HCT116 (cell line): ENCODE results near the gene KANSL1. TPM values are rescaled to one million over a fixed set of nuclear protein-coding genes. Genes with fewer than 3 reads are reported as not detected.

ENCODE experiments used
- ATAC-seq: fragments of 200-7000 bp; cut with Tn5 transposase; 2 replicates; pipeline ENCODE4 v1.9.1; 2020; ENCODE audit warnings: mild to moderate bottlenecking, moderate library complexity
- BruUV-seq: library from RNA; stranded (reverse); fragments of 400-500 nt; replicated peaks from 2 replicates; lab custom pipeline; 2021; lab: Mats Ljungman, UMichigan
- CTCF ChIA-PET: fragments of 300-600 bp; sonication (Branson Sonifier 250); formaldehyde crosslinking; loops from one replicate; lab custom pipeline; 2021; ENCODE audit warnings: antibody characterized with exemption; lab: Charles Lee
- POLR2A ChIA-PET: fragments of 300-600, 350-600 bp; sonication (Branson Sonifier 250); formaldehyde crosslinking; loops from one replicate; lab custom pipeline; 2021; ENCODE audit warnings: antibody characterized with exemption; lab: Charles Lee
- RAD21 ChIA-PET, 2 experiments: fragments of 300-600 bp; sonication (Branson Sonifier 250); formaldehyde crosslinking; loops; one replicate each; lab custom pipeline; 2023; ENCODE audit warnings: low total read pairs in 2 of 2; ENCODE audit not compliant: uncharacterized antibody in 2 of 2, unreplicated experiment in 2 of 2, low non-redundant PET in 1 of 2; lab: Charles Lee
- DNase-seq: peaks from one replicate; pipeline ENCODE4 v3.0.0-alpha.2; 2010; ENCODE audit warnings: low read depth, low spot score
- H2AFZ ChIP-seq: fragments of 200-600 bp; shearing (Covaris generic), sonication (generic); 2 replicates; pipeline ENCODE4 v1.6.1; 2017; ENCODE audit warnings: low read depth, mixed run types, mixed read lengths, antibody characterized with exemption, low read length; ENCODE audit not compliant: poor library complexity, severe bottlenecking
- H3K27ac ChIP-seq: 2 replicates; pipeline ENCODE4 v1.5.1; 2012; ENCODE audit warnings: low read depth, low read length
- H3K27me3 ChIP-seq: fragments of 200-600 bp; sonication (generic); 2 replicates; pipeline ENCODE4 v1.6.1; 2016; ENCODE audit warnings: mixed run types, low read length, mixed read lengths; ENCODE audit not compliant: insufficient read depth
- H3K36me3 ChIP-seq, 2 experiments: fragments of 200-500 bp in 1 of 2; fragments of 200-600 bp in 1 of 2; sonication (Bioruptor generic) in 1 of 2; sonication (generic) in 1 of 2; 2 replicates each; pipeline versions ENCODE4 v1.5.1 to v1.6.1; 2014 to 2016; ENCODE audit warnings: low read length in 2 of 2, inconsistent platforms in 1 of 2, mixed read lengths in 1 of 2, mixed run types in 1 of 2; ENCODE audit not compliant: insufficient read depth in 2 of 2, control insufficient read depth in 1 of 2
- H3K4me1 ChIP-seq, 2 experiments: fragments of 200-600 bp in 1 of 2; sonication (generic) in 1 of 2; 2 replicates each; pipeline versions ENCODE4 v1.5.1 to v1.6.1; 2012 to 2017; ENCODE audit warnings: low read length in 2 of 2, inconsistent platforms in 1 of 2, mild to moderate bottlenecking in 1 of 2, mixed read lengths in 1 of 2, mixed run types in 1 of 2, moderate library complexity in 1 of 2; ENCODE audit not compliant: insufficient read depth in 2 of 2, control insufficient read depth in 1 of 2
- H3K4me2 ChIP-seq: fragments of 200-600 bp; sonication (generic); 2 replicates; pipeline ENCODE4 v1.6.1; 2017; ENCODE audit warnings: mixed run types, low read length, mixed read lengths
- H3K4me3 ChIP-seq, 2 experiments: fragments of 200-600 bp in 1 of 2; sonication (generic) in 1 of 2; replicated peaks in 1 of 2; 2 replicates each; pipeline ENCODE4 v1.5.1; 2011 to 2016; ENCODE audit warnings: low read length in 2 of 2, control low read depth in 1 of 2, low read depth in 1 of 2, mild to moderate bottlenecking in 1 of 2, mixed read lengths in 1 of 2, mixed run types in 1 of 2
- H3K79me2 ChIP-seq: fragments of 200-600 bp; sonication (generic); 2 replicates; pipeline ENCODE4 v1.6.1; 2017; ENCODE audit warnings: mild to moderate bottlenecking, mixed run types, low read length, moderate library complexity, mixed read lengths; ENCODE audit not compliant: insufficient read depth
- H3K9ac ChIP-seq: fragments of 200-600 bp; sonication (generic); 2 replicates; pipeline ENCODE4 v1.6.1; 2016; ENCODE audit warnings: low read length, mixed read lengths
- H3K9me2 ChIP-seq: fragments of 200-600 bp; sonication (generic), shearing (Covaris generic); 2 replicates; pipeline ENCODE4 v1.6.1; 2017; ENCODE audit warnings: mixed run types, mild to moderate bottlenecking, moderate library complexity; ENCODE audit not compliant: insufficient read depth
- H3K9me3 ChIP-seq, 2 experiments: fragments of 200-500 bp in 1 of 2; fragments of 200-600 bp in 1 of 2; sonication (Bioruptor generic) in 1 of 2; sonication (generic) in 1 of 2; 2 replicates each; pipeline ENCODE4 v1.6.1; 2014 to 2017; ENCODE audit warnings: low read length in 2 of 2, mixed read lengths in 2 of 2, inconsistent platforms in 1 of 2, low read depth in 1 of 2, mild to moderate bottlenecking in 1 of 2, mixed run types in 1 of 2, moderate library complexity in 1 of 2; ENCODE audit not compliant: control insufficient read depth in 1 of 2, insufficient read depth in 1 of 2
- H4K20me1 ChIP-seq: fragments of 200-600 bp; sonication (generic), shearing (Covaris generic); 2 replicates; pipeline ENCODE4 v1.6.1; 2017; ENCODE audit warnings: mixed run types, mild to moderate bottlenecking, moderate library complexity; ENCODE audit not compliant: insufficient read depth
- ATF3 ChIP-seq: IDR thresholded peaks from 2 replicates; pipeline ENCODE4 v1.6.1; 2012
- CBX3 ChIP-seq: IDR thresholded peaks from 2 replicates; pipeline ENCODE4 v1.6.1; 2012; ENCODE audit warnings: low read depth
- CEBPB ChIP-seq: IDR thresholded peaks from 2 replicates; pipeline ENCODE4 v1.6.1; 2012; ENCODE audit warnings: low read depth
- CTCF ChIP-seq, 3 experiments: fragments of 200-600 bp in 1 of 3; sonication (generic) in 1 of 3; IDR thresholded peaks in 2 of 3; conservative IDR thresholded peaks in 1 of 3; 2 replicates each; pipeline ENCODE4 v1.5.1; 2012 to 2017; ENCODE audit warnings: low read depth in 2 of 3, low read length in 2 of 3, antibody characterized with exemption in 1 of 3, borderline replicate concordance in 1 of 3, control low read depth in 1 of 3, mild to moderate bottlenecking in 1 of 3, mixed read lengths in 1 of 3, mixed run types in 1 of 3, moderate library complexity in 1 of 3; ENCODE audit not compliant: insufficient read depth in 1 of 3
- ELF1 ChIP-seq: IDR thresholded peaks from 2 replicates; pipeline ENCODE4 v1.6.1; 2012; ENCODE audit warnings: low read depth, borderline replicate concordance
- EZH2 ChIP-seq: fragments of 200-600 bp; sonication (generic); IDR thresholded peaks from 2 replicates; pipeline ENCODE4 v1.6.1; 2017; ENCODE audit warnings: antibody characterized with exemption, mixed run types
- EZH2phosphoT487 ChIP-seq: fragments of 200-600 bp; IDR thresholded peaks from 2 replicates; pipeline ENCODE4 v1.6.1; 2018; ENCODE audit warnings: antibody characterized with exemption, borderline replicate concordance
- FOSL1 ChIP-seq: IDR thresholded peaks from 2 replicates; pipeline ENCODE4 v1.6.1; 2012; ENCODE audit warnings: low read depth
- JUND ChIP-seq: IDR thresholded peaks from 2 replicates; pipeline ENCODE4 v1.6.1; 2012
- MAX ChIP-seq: IDR thresholded peaks from 2 replicates; pipeline ENCODE4 v1.6.1; 2012
- POLR2A ChIP-seq: IDR thresholded peaks from 2 replicates; pipeline ENCODE4 v1.7.0; 2011; ENCODE audit warnings: borderline replicate concordance; ENCODE audit not compliant: insufficient read depth, insufficient read length; ENCODE audit errors: extremely low read depth
- POLR2AphosphoS5 ChIP-seq: IDR thresholded peaks from 2 replicates; pipeline ENCODE4 v1.6.1; 2011; ENCODE audit warnings: mild to moderate bottlenecking, low read depth, low read length, moderate library complexity
- RAD21 ChIP-seq: IDR thresholded peaks from 2 replicates; pipeline ENCODE4 v1.6.1; 2012; ENCODE audit warnings: low read depth, mild to moderate bottlenecking
- SRF ChIP-seq: IDR thresholded peaks from 2 replicates; pipeline ENCODE4 v1.6.1; 2012; ENCODE audit warnings: low read depth
- YY1 ChIP-seq: IDR thresholded peaks from 2 replicates; pipeline ENCODE4 v1.6.1; 2011; ENCODE audit warnings: low read length, low read depth, moderate library complexity, mild to moderate bottlenecking; ENCODE audit not compliant: insufficient replicate concordance; ENCODE audit errors: extremely low read depth
- ZBTB33 ChIP-seq: IDR thresholded peaks from 2 replicates; pipeline ENCODE4 v1.6.1; 2011; ENCODE audit warnings: mild to moderate bottlenecking, low read length, moderate library complexity; ENCODE audit not compliant: insufficient replicate concordance; ENCODE audit errors: extremely low read depth
- ZFX ChIP-seq: fragments of 450-650 bp; IDR thresholded peaks from 2 replicates; pipeline ENCODE4 v1.6.1; 2017
- ZNF274 ChIP-seq: fragments of 200-500 bp; sonication (Bioruptor generic); IDR thresholded peaks from 2 replicates; pipeline ENCODE4 v1.6.1; 2014; ENCODE audit warnings: mild to moderate bottlenecking, low read depth, low read length, inconsistent platforms
- intact Hi-C: fragments of 100-400 bp; cut with micrococcal nuclease; formaldehyde crosslinking; loops from 2 replicates; pipeline ENCODE4 v1.10.0; 2022
- total RNA-seq: library from RNA; stranded (reverse); gene quantifications from one replicate; pipeline ENCODE4 v1.2.1, GENCODE V29; 2021; ENCODE audit not compliant: unreplicated experiment

The KANSL1 gene
- total RNA-seq, 1 experiment from 2014 or later: 77.5 TPM

- Histone ChIP-seq H3K79me2 (no peaks in the 10 kb centered on the region), H3K4me1 (no peaks in the 10 kb centered on the region), H2AFZ (no peak overlapping the region), H3K27ac (no peak overlapping the region), H3K4me2 (no peak overlapping the region), H3K9me3 (no peaks in the 10 kb centered on the region), H3K36me3 (no peaks in the 10 kb centered on the region), H3K9me2 (no peaks in the 10 kb centered on the region), H3K4me3 (no peak overlapping the region)
- POLR2A ChIA-PET: no interaction called here
- RAD21 ChIA-PET: no interaction called here
- CTCF ChIA-PET: no interaction called here
- TF ChIP-seq YY1 (no peak), ZFX (no peak), POLR2AphosphoS5 (no peak), FOSL1 (no peak), CTCF (IDR thresholded peaks at IDR 0.05 in 2 of 3, conservative IDR thresholded peaks at IDR 0.05 in 1 of 3; ENCODE audit: borderline replicate concordance in 1 of 3, insufficient read depth in 1 of 3, low read depth in 2 of 3, low read length in 2 of 3) (no peak), ELF1 (no peak), EZH2phosphoT487 (no peak), JUND (no peak), ATF3 (no peak), CBX3 (no peak), ZBTB33 (no peak), RAD21 (no peak), MAX (no peak), SRF (no peak), CEBPB (no peak), EZH2 (no peak), POLR2A (no peak), ZNF274 (no peak)
- TF ChIP-seq, all 23 proteins: peak for 0
- intact Hi-C loops: no loop called here
- H4K20me1 ChIP-seq: no peaks in the 10 kb centered on the region
- BruUV-seq: no TSS peak
- no peak overlapping the region for H3K9ac ChIP-seq
- ATAC-seq (peak; percentile 63), DNase-seq (no peak)
- no peaks in the 10 kb centered on the region for H3K27me3 ChIP-seq
Measured at GRCh38 chr17:45992904-45993303, 200.3 kb downstream of the KANSL1 start.
